Nephron (organoid): Measurements from ENCODE around the gene TSHZ1.

Source experiments
- H3K27ac Mint-ChIP-seq, 3 experiments: 2 replicates each; pipeline ENCODE4 v1.8.0; 2020; ENCODE audit warnings: mixed read lengths in 3 of 3, mild to moderate bottlenecking in 2 of 3, moderate library complexity in 1 of 3
- H3K27me3 Mint-ChIP-seq: 2 replicates; pipeline ENCODE4 v1.8.0; 2021; ENCODE audit warnings: low read depth, mild to moderate bottlenecking, moderate library complexity, mixed read lengths
- H3K36me3 Mint-ChIP-seq: 2 replicates; pipeline ENCODE4 v1.8.0; 2020; ENCODE audit warnings: low read depth, mixed read lengths
- H3K4me1 Mint-ChIP-seq: 2 replicates; pipeline ENCODE4 v1.8.0; 2020; ENCODE audit warnings: mixed read lengths
- H3K4me3 Mint-ChIP-seq, 3 experiments: 2 replicates each; pipeline ENCODE4 v1.8.0; 2020; ENCODE audit warnings: mild to moderate bottlenecking in 3 of 3, mixed read lengths in 3 of 3, moderate library complexity in 2 of 3
- H3K9me3 Mint-ChIP-seq: 2 replicates; pipeline ENCODE4 v1.8.0; 2020; ENCODE audit warnings: mixed read lengths
- TF ChIP-seq, protein P1 (sequence below), 3 experiments: fragments of 200-600 bp; sonication (generic); IDR thresholded peaks; one replicate each; pipeline ENCODE4 v1.5.0; 2021; ENCODE audit warnings: antibody characterized with exemption in 3 of 3; ENCODE audit not compliant: unreplicated experiment in 3 of 3

Gene TSHZ1

GRCh38 chr18:75280427-75281280 lies 70.1 kb downstream of the TSHZ1 start:
- H3K4me1 Mint-ChIP-seq: peaks cover 33% of the 10 kb centered on the region
- no peaks in the 10 kb centered on the region for H3K9me3 Mint-ChIP-seq
- H3K4me3 Mint-ChIP-seq: no peak overlapping the region
- peaks cover 4% of the 10 kb centered on the region for H3K27me3 Mint-ChIP-seq
- peaks cover 58% of the 10 kb centered on the region for H3K36me3 Mint-ChIP-seq
- TF ChIP-seq, protein P1, sequence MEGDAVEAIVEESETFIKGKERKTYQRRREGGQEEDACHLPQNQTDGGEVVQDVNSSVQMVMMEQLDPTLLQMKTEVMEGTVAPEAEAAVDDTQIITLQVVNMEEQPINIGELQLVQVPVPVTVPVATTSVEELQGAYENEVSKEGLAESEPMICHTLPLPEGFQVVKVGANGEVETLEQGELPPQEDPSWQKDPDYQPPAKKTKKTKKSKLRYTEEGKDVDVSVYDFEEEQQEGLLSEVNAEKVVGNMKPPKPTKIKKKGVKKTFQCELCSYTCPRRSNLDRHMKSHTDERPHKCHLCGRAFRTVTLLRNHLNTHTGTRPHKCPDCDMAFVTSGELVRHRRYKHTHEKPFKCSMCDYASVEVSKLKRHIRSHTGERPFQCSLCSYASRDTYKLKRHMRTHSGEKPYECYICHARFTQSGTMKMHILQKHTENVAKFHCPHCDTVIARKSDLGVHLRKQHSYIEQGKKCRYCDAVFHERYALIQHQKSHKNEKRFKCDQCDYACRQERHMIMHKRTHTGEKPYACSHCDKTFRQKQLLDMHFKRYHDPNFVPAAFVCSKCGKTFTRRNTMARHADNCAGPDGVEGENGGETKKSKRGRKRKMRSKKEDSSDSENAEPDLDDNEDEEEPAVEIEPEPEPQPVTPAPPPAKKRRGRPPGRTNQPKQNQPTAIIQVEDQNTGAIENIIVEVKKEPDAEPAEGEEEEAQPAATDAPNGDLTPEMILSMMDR (IDR thresholded peaks at IDR 0.05; ENCODE audit: unreplicated experiment in 3 of 3): no peak
- peak overlapping the region in 2 of 3 experiments; percentile 32 to 38 for H3K27ac Mint-ChIP-seq

GRCh38 chr18:75282746-75283145 lies 72.1 kb downstream of the TSHZ1 start:
- no peaks in the 10 kb centered on the region for H3K9me3 Mint-ChIP-seq
- peaks cover 4% of the 10 kb centered on the region for H3K27me3 Mint-ChIP-seq
- TF ChIP-seq, protein P1 (IDR thresholded peaks at IDR 0.05; ENCODE audit: unreplicated experiment in 3 of 3): no peak
- H3K36me3 Mint-ChIP-seq: peaks cover 68% of the 10 kb centered on the region
- no peak overlapping the region for H3K27ac Mint-ChIP-seq
- peaks cover 19% of the 10 kb centered on the region for H3K4me1 Mint-ChIP-seq
- no peak overlapping the region for H3K4me3 Mint-ChIP-seq

- TF ChIP-seq, protein P1 (IDR thresholded peaks at IDR 0.05; ENCODE audit: unreplicated experiment in 3 of 3): no peak
- Mint-ChIP-seq H3K9me3 (no peaks in the 10 kb centered on the region), H3K27ac (no peak overlapping the region), H3K27me3 (peaks cover 4% of the 10 kb centered on the region), H3K36me3 (peaks cover 78% of the 10 kb centered on the region), H3K4me1 (peaks cover 17% of the 10 kb centered on the region), H3K4me3 (no peak overlapping the region)
These were observed 73.1 kb downstream of the TSHZ1 start for GRCh38 chr18:75283731-75284130.

GRCh38 chr18:75284566-75284965 lies 74.0 kb downstream of the TSHZ1 start:
- peaks cover 4% of the 10 kb centered on the region for H3K27me3 Mint-ChIP-seq
- peaks cover 85% of the 10 kb centered on the region for H3K36me3 Mint-ChIP-seq
- H3K9me3 Mint-ChIP-seq: no peaks in the 10 kb centered on the region
- TF ChIP-seq, protein P1 (IDR thresholded peaks at IDR 0.05; ENCODE audit: unreplicated experiment in 3 of 3): no peak
- peaks cover 10% of the 10 kb centered on the region for H3K4me1 Mint-ChIP-seq
- H3K27ac Mint-ChIP-seq: no peak overlapping the region
- H3K4me3 Mint-ChIP-seq: no peak overlapping the region

DNA sequence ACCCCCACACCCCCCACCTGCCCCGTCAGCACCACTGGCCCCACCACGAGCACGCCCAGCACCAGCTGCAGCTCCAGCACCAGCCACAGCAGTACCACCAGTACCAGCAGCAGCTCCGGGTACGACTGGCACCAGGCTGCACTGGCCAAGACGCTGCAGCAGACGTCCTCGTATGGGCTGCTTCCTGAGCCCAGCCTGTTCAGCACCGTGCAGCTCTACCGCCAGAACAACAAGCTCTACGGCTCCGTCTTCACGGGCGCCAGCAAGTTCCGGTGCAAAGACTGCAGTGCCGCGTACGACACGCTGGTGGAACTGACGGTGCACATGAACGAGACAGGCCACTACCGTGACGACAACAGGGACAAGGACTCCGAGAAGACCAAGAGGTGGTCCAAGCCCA lies 75.3 kb downstream of the TSHZ1 start:
- H3K4me3 Mint-ChIP-seq: no peak overlapping the region
- H3K9me3 Mint-ChIP-seq: no peaks in the 10 kb centered on the region
- peaks cover 4% of the 10 kb centered on the region for H3K27me3 Mint-ChIP-seq
- H3K36me3 Mint-ChIP-seq: peaks cover 89% of the 10 kb centered on the region
- H3K27ac Mint-ChIP-seq: no peak overlapping the region
- TF ChIP-seq, protein P1 (IDR thresholded peaks at IDR 0.05; ENCODE audit: unreplicated experiment in 3 of 3): no peak
- peaks cover 6% of the 10 kb centered on the region for H3K4me1 Mint-ChIP-seq

GRCh38 chr18:75287006-75287405 lies 76.4 kb downstream of the TSHZ1 start:
- Mint-ChIP-seq H3K4me1 (peaks cover 6% of the 10 kb centered on the region), H3K36me3 (peaks cover 89% of the 10 kb centered on the region), H3K27ac (no peak overlapping the region), H3K27me3 (peaks cover 4% of the 10 kb centered on the region), H3K4me3 (no peak overlapping the region), H3K9me3 (no peaks in the 10 kb centered on the region)
- TF ChIP-seq, protein P1 (IDR thresholded peaks at IDR 0.05; ENCODE audit: unreplicated experiment in 3 of 3): no peak
